SK-N-SH (cell line): ENCODE data around the gene GIMAP2.

Experiments
- CHD2 ChIP-seq: fragments of 150-350 bp; IDR thresholded peaks from 2 replicates; pipeline ENCODE4 v1.6.1; 2018; ENCODE audit warnings: low read length; ENCODE audit not compliant: partially characterized antibody
- CTCF ChIP-seq: fragments of 200-600 bp; sonication (generic); IDR thresholded peaks from 2 replicates; pipeline ENCODE4 v1.6.1; 2017; ENCODE audit warnings: antibody characterized with exemption, mild to moderate bottlenecking, moderate library complexity
- EZH2phosphoT487 ChIP-seq: fragments of 200-600 bp; sonication (generic); IDR thresholded peaks from 2 replicates; pipeline ENCODE4 v1.6.1; 2017; ENCODE audit warnings: low read depth, mixed run types, mild to moderate bottlenecking, antibody characterized with exemption, moderate library complexity, borderline replicate concordance
- NRF1 ChIP-seq: IDR thresholded peaks from 2 replicates; pipeline ENCODE4 v1.6.1; 2012; ENCODE audit warnings: low read depth, mild to moderate bottlenecking, low read length
- PBX3 ChIP-seq: IDR thresholded peaks from 2 replicates; pipeline ENCODE4; 2012
- POLR2AphosphoS5 ChIP-seq: IDR thresholded peaks from 2 replicates; pipeline ENCODE4 v1.6.1; 2012; ENCODE audit warnings: low read depth, low read length
- RFX5 ChIP-seq: IDR thresholded peaks from 2 replicates; pipeline ENCODE4 v1.6.1; 2012; ENCODE audit warnings: mild to moderate bottlenecking, improper control_type of control experiment, low read length
- SIN3A ChIP-seq: IDR thresholded peaks from 2 replicates; pipeline ENCODE4 v1.6.1; 2012; ENCODE audit warnings: low read depth, mild to moderate bottlenecking, low read length, moderate library complexity, borderline replicate concordance
- SMC3 ChIP-seq: IDR thresholded peaks from 2 replicates; pipeline ENCODE4 v1.6.1; 2012; ENCODE audit warnings: low read depth, low read length, improper control_type of control experiment
- TAF1 ChIP-seq: IDR thresholded peaks from 2 replicates; pipeline ENCODE4 v1.6.1; 2012; ENCODE audit warnings: low read depth, mild to moderate bottlenecking, low read length, moderate library complexity, borderline replicate concordance
- USF1 ChIP-seq: IDR thresholded peaks from 2 replicates; pipeline ENCODE4 v1.4.0; 2012; ENCODE audit warnings: low read depth, borderline replicate concordance
- USF2 ChIP-seq: fragments of 150-350 bp; IDR thresholded peaks from 2 replicates; pipeline ENCODE4 v1.6.1; 2017; ENCODE audit warnings: antibody characterized with exemption, low read length, low read depth, borderline replicate concordance
- TF ChIP-seq, protein P1 (sequence below): IDR thresholded peaks from 2 replicates; pipeline ENCODE4 v1.6.1; 2012; ENCODE audit warnings: mild to moderate bottlenecking, low read depth, low read length, moderate library complexity

GRCh38 chr7:150642926-150643325 is 42.6 kb upstream of the GIMAP2 start:
- no peak for TF ChIP-seq RFX5
- TF ChIP-seq SIN3A, result no peak
- TF ChIP-seq, protein P1, sequence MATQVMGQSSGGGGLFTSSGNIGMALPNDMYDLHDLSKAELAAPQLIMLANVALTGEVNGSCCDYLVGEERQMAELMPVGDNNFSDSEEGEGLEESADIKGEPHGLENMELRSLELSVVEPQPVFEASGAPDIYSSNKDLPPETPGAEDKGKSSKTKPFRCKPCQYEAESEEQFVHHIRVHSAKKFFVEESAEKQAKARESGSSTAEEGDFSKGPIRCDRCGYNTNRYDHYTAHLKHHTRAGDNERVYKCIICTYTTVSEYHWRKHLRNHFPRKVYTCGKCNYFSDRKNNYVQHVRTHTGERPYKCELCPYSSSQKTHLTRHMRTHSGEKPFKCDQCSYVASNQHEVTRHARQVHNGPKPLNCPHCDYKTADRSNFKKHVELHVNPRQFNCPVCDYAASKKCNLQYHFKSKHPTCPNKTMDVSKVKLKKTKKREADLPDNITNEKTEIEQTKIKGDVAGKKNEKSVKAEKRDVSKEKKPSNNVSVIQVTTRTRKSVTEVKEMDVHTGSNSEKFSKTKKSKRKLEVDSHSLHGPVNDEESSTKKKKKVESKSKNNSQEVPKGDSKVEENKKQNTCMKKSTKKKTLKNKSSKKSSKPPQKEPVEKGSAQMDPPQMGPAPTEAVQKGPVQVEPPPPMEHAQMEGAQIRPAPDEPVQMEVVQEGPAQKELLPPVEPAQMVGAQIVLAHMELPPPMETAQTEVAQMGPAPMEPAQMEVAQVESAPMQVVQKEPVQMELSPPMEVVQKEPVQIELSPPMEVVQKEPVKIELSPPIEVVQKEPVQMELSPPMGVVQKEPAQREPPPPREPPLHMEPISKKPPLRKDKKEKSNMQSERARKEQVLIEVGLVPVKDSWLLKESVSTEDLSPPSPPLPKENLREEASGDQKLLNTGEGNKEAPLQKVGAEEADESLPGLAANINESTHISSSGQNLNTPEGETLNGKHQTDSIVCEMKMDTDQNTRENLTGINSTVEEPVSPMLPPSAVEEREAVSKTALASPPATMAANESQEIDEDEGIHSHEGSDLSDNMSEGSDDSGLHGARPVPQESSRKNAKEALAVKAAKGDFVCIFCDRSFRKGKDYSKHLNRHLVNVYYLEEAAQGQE, result no peak
- no peak for TF ChIP-seq USF2
- TF ChIP-seq CTCF, result no peak
- no peak for TF ChIP-seq CHD2
- no peak for TF ChIP-seq SMC3
- TF ChIP-seq EZH2phosphoT487, result no peak
- TF ChIP-seq TAF1, result no peak
- TF ChIP-seq USF1, result no peak
- no peak for TF ChIP-seq POLR2AphosphoS5
- TF ChIP-seq NRF1, result no peak
- TF ChIP-seq PBX3, result no peak
